HG02571 (cell line): ENCODE data around the gene TPST1.
"Not testable (repeated sequence)": the region's sequence is repeated elsewhere in the genome, so short reads cannot be mapped to it uniquely, and the experiment has no call there.

ENCODE experiments used
- ATAC-seq: cut with Tn5 transposase; IDR thresholded peaks from one replicate; pipeline ENCODE4 v1.9.1; 2021; ENCODE audit warnings: mild to moderate bottlenecking, moderate library complexity; ENCODE audit not compliant: unreplicated experiment

Gene TPST1

DNA sequence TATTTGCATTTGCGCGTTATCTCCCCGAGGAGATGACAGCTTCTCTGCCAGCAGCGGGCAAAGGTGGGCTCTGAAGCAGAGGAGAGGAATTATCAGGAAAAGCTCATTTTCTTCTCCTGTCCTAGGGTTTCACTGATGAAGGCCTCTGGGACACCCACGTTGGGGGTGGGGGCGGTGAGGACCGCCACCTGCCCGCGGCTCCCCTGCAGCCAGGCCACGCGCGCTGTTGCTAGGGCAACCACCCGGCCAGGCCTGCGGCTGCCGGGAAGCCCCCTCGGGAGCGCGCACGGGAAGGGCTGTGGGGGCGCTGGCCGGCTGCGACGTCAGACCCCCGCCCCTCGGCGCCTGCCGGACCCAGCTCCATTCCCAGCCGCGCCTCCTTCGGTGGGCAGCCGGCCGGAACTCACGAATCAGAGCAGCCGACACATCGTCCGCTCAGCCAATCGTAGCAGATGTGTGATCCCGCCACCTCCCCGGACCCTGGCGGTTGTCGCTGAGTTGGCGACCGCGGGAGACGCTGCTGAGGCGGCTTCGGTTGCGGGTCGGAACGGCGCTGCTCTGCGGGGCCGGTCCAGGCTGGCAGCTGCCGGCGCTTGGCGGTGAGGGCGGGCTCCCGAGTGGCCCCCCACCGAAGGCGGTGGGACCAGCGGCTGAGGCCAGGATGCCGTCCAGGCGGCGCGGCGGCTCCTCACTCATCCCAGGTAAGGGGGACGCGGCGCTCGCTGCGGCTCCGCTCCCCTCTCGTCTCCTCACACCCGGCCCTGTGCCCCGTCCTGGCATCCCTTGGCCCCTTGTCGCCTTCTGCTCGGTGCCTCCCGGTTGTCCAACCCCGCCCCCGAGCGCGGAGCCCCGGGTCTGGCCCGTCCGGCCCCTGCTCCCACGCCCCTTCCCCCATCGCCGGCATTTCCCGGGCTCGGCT, at the start of gene TPST1:
TPST1 (plus strand) TSS at position 513 of the 919 bp plus-strand sequence. CDS start 35,092 bp downstream, outside the sequence.
- peak; percentile 93 for ATAC-seq

DNA sequence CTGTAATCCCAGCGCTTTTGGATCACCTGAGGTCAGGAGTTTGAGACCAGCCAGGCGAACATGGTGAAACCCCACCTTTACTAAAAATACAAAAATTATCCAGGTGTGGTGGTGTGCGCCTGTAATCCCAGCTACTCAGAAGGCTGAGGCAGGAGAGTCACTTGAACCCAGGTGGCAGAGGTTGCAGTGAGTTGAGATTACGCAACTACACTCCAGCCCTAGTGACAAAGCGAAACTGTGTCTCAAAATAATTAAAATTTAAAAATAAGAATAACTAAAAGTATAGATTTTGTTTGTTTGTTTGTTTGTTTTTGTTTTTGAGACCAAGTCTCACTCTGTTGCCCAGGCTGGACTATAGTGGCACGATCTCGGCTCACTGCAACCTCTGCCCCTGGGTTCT, 49.1 kb upstream of the TPST1 start:
- not testable (repeated sequence) for ATAC-seq

DNA sequence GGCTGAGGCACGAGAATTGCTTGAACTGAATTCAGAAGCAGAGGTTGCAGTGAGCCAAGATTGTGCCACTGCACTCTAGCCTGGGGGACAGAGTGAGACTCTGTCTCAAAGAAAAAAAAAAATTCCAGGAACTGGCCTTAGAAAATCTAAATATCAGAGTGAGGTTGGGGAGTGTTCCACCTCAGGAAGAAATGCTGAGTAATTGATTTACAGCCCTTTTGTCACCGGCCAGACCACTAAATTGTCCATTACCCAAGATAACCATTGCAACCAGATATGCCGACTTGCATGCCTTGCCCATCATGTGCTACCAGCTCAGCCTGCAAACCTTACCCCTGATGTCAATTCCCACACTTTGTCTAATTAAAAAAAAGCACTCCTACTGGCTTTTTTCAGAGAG, 48.1 kb upstream of the TPST1 start:
- ATAC-seq, result no peak

DNA sequence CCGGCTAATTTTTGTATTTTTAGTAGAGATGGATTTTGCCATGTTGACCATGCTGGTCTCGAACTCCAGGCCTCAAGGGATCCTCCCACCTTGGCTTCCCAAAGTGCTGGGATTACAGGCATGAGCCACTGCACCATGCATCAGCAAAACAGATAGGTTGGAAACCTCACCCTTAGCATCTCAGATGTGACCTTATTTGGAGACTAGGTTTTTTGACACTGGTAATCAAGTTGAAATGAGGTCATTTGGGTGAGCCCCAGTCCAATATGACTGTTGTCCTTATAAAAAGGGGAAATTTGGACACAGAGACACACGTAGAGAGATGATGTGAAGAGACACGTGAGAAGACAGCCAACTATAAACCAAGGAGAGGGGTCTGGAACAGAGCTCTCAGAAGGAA, 42.5 kb upstream of the TPST1 start:
- ATAC-seq, result no peak

DNA sequence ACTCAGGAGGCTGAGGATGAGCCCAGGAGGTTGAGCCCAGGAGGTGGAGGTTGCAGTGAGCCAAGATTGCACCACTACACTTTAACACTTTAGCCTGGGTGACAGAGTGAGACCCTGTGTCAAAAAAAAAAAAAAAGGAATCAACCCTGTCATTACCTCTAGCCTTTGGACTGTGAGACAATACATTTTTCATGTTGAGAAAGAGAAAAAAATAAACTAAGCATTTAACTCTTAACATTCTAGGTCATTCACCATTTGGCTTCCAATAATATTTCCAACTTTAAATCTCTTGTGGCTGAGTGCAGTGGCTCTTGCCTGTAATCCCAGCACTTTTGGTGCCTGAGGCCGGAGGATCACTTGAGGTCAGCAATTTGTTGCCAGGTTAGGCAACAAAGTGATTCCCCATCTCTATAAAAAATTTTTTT, 41.9 kb upstream of the TPST1 start:
- ATAC-seq, result no peak

DNA sequence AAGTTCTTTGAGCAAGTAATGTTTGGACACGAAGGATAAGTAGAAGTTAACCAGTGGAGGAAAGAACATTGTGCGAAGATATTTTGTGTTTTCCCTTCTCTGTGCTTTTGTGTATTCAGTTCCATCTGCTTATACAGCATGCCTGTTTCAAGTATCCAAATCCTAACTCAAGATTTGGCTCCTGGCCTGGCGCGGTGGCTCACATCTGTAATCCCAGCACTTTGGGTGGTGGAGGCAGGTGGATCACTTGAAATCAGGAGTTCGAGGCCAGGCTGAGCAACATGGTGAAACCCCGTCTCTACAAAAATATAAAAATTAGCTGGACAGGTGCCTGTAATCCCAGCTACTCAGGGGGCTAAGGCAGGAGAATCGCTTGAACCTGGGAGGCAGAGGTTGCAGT, 40.8 kb upstream of the TPST1 start:
- no peak for ATAC-seq

DNA sequence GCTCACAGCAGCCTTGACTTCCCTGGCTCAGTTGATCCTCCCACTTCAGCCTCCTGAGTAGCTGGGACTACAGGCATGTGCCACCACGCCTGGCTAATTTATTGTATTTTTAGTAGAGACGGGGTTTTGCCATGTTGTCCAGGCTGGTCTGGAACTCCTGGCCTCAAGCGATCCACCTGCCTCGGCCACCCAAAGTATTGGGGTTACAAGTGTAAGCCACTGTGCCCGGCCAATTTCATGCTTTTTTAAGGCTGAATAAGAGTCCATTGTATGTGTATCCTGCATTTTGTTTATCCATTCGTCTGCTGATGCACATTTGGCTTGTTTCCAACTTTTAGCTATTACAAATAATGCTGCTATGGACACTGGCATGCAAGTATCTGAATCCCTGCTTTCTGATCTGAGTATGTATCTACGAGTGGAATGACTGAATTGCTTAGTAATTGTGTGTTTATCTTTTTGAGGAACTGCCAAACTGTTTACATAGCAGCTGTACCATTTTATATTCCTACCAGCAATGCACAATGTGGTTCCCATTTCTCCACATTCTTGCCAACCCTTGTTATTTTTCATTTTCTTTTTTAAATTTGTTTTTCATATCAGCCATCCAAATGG, 37.3 kb upstream of the TPST1 start:
- ATAC-seq, result no peak

DNA sequence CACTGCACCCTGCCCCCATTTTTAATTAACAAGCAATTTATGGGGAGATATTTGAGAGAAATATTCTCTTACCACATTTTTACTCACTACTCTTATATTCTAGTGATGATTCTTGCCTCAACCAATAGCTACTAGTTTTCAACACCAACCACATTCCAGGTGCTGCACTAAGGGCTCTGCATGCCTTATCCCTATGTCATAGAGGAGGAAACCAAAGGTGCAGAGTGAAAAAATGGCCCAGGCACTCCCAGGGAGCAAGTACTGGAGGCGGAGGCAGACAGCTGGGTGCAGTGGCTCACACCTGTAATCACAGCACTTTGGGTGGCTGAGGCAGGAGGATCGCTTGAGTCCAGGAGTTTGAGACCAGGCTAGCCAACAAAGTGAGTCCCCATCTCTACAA, 35.5 kb upstream of the TPST1 start:
- no peak for ATAC-seq

DNA sequence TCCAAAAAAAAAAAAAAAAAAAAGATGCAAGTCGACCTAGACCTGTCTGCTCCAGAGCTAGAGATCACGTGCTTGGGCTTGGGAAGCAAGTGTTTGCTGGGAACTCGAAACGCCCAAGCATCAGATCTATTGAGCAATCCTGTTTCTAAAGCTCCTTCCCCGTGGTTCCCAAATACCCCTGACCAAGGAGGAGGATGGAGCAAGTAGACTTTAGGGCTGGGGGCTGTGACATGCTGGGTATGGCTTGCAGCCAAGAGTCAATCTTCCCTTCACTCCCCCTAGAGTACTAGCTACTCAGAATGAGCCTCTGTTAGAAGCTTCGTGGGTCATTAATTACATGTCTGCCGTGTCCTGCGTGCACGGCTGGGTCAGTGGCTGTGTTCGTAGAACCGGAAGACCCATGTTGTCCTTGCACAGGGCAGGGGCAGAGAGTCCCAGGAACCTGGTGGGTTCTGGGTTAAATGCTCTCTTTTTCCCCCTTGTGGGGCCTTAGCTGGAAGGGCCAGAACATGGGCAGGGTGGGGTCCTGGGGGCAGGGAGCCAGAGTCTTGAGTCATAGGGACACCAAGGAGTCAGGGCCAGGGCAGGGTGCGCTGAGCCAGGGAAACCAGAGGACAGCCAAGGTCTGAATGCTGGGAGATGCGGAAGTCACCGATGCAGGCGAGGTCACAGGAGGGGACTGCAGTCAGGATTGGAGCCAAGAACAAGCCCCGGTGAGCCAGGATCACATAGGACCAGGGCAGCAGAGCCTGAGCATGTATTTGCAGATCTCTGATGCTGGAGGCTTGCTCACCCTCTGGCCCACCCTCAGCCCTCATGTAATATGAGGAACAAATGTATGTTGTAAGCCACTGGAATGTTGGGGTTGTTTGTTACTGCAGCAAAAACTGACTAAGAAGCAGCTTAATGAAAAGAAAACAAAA, 34.6 kb upstream of the TPST1 start:
- no peak for ATAC-seq

DNA sequence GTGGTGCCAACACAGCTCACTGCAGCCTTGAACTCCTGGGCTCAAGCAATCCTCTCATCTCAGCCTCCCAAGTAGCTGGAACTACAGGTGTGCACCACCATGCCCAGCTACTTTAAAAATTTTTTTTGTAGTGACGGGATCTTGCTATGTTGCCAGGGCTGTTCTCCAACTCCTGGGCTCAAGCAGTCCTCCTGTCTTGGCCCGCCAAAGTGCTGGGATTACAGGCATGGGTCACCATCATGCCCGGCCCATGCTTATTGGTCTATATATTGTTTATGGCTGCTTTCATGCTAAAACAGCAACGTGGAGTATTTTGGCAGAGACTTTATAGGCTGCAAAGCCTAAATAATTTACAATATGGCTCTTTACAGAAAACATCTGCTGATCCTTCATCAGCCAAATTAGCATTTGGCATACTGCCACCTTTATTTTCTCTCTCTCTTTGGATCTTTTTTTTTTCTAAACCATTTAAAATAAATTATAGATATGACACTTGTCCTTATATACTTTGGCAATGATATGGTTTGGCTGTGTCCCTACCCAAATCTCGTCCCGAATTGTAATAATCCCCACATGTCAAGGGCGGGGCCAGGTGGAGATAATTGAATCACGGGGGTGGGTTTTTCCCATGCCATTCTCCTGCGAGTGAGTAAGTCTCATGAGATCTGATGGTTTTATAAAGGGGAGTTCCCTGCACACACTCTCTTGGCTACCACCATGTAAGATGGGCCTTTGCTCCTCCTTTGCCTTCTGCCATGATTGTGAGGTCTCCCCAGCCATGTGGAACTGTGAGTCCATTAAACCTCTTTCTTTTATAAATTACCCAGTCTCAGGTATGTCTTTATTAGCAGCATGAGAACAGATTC, 32.4 kb upstream of the TPST1 start:
- ATAC-seq, result not testable (repeated sequence)

DNA sequence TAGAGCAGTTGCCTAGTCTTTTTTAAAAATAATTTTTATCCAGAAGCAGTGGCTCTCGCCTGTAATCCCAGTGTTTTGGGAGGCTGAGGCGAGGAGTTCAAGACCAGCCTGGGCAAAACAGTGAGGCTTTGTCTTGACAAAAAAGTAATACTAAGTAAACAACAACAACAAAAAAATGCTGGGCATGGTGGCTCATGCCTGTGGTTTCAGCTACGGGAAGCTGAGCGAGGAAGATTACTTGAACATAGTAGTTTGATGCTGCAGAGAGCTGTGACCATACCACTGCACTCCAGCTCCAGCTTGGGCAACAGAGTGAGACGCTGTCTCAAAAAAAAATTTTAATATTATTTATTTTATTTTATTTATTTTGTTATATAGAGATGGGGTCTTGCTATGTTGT, 31.3 kb upstream of the TPST1 start:
- no peak for ATAC-seq

DNA sequence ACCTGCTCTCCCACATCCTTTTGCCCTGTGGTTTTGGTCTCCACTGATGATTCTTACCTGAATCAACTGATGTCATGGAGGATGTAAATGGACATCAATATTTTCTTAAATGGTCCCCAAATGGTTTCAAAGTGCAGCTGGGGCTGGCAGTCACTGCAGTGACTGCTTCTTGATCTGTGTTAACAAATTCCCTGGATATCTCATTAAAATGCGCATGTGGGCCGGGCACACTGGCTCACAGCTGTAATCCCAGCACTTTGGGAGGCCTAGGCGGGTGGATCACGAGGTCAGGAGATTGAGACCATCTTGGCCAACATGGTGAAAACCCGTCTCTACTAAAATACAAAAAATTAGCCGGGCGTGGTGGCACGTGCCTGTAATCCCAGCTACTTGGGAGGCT, 30.1 kb upstream of the TPST1 start:
- not testable (repeated sequence) for ATAC-seq

DNA sequence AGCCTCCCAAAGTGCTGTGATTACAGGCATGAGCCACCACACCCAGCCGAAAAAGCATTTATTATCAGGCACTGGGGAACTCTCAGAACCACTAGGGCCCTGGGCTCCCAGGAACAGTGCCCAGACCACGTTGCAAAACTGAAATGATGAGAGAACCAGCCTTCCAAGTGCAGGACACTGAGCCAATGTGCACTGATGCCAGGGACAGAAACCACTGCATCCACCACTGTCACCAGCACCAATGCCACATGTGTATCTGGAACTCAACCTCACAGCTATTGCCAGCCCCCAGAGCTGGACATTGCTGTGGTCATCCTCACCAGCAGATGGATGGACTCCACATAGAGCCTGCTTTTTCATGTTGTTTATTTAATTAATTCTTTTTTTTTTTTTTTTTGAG, 28.2 kb upstream of the TPST1 start:
- ATAC-seq, result no peak

DNA sequence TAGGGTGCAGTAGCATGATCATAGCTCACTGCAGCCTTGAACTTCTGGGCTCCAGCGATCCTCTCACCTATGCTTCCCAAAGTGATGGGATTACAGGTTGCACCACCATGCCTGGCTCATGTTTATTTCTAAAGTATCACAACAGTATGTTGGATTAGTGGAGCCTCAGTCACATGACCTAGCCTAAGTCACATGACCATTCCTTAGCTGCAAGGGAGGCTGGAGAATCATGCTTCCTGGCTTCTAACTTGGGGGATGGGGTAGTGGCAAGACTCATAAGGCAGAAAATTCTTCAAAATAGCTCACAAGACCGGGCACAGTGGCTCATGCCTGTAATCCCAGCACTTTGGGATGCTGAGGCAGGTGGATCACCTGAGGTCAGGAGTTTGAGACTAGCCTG, 26.9 kb upstream of the TPST1 start:
- ATAC-seq, result no peak

DNA sequence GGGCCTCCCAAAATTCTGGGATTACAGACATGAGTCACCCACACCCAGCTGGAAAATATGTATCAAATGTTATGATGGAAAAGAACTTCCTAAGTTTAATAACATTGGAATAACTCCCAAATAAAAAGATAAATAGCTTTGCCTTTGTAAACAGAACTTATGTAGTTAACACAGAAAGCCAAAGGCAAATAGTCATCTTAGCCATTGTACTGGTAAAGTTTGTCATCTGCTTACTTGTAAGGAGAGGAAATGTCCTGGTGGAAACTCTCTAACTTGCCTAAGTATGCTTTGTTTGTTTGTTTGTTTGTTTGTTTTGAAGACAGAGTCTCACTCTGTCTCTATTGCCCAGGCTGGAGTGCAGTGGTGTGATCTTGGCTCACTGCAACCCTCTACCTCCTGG, 23.8 kb upstream of the TPST1 start:
- ATAC-seq, result no peak

DNA sequence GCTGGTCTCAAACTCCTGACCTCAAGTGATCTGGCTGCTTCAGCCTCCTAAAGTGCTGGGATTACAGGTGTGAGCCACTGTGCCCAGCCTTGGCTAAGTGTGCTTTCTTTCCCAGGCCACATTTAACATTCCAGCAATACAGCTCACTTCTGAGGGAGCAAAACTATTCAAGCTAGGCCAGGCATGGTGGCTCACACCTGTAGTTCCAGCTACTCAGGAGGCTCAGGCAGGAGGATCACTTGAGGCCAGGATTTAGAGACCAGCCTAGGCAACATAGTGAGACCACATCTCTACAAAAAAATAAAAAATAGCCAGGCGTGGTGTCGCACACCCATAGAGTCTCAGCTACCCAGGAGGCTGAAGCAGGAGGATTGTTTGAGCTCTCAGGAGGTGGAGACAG, 23.3 kb upstream of the TPST1 start:
- no peak for ATAC-seq

DNA sequence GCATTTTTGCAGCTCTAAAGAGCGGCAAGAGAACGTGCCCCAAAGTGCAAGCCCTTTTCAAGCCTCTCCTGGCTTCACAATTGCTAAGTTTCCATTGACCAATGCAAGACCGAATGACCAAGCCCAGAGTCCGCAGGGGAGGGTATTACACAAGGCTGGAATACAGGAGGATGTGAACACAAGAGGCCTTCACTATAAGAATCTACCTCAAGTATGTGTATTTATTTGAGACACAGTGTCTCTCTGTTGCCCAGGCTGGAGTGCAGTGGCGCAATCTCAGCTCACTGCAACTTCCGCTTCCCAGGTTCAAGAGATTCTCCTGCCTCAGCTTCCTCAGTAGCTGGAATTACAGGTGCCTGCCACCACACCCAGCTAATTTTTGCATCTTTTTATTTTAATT, 22.2 kb upstream of the TPST1 start:
- no peak for ATAC-seq

DNA sequence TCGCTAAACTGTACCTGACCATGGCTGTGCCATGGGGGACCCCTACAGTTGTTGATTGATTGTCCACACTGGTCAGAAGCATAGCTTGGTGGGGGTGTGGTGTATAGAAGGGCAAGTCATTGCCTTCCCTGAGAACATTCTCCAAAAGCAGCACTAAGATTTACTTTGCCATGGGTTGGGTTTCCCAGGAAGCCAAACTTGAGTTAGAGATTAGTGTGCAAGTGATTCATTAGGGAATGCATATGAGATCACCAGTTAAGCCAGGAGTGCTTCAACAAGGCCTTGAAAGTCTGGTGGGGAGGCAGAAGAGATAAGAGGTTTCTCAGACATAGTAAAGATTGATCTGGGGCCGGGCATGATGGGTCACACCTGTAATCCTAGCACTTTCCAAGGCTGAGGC, 21.4 kb upstream of the TPST1 start:
- ATAC-seq, result no peak

DNA sequence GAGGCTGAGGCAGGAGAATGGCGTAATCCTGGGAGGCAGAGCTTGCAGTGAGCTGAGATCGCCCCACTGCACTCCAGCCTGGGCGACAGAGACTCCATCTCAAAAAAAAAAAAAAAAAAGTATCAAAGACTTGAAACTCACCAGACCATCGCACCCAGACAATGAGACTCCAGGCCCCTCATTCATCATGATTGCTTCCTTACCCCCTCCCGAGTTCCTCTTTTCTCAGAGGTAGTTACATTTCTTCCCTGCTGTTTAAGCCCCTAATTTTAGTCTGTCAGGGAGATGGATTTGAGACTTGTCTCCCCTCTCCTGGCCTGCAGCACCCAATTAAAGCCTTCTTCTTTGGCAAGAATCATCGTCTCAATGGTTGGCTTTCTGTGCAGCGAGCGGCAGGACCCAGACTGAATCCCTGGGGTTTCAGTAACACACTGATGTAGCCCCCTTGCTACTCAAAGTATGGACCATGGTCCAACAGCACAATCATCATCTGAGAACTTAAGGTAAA, 19.4 kb upstream of the TPST1 start:
- ATAC-seq, result no peak

DNA sequence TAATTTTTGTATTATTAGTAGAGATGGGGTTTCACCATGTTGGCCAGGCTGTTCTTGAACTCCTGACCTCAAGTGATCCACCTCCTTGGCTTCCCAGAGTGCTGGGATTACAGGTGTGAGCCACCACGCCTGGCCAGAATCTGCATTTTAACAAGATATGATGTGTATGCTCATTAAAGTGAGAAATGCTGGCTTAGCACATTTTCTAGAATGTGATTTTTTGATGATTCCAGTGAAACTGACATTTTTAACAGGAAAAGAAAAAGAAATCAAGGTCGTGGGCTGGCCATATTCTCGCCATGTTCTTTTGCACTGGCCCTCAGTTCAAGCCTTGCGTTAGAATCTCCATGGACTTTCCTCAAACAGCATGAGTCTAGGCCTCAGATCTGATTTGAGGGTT, 18.1 kb upstream of the TPST1 start:
- no peak for ATAC-seq
